ENCODE data around the gene TCF15.

DNA sequence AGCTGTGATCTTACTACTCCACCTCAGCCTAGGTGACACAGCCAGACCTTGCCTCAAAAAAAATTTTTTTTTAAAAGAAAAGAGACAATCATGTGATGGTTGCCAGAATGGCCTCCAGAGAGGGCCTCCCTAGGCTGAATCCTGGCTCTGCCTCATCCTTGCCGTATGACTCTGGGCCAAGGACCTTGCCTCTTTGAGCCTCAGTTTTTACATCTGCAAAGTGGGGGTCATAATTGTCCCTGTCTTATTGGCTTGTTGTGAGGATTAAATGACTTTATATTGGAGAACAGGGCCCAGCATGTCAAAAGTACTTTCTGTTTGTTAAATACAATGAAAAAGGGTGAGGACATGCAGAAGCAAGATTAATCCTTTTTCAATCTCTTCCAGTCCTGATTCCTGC is 28.5 kb upstream of the TCF15 start:
- TF ChIP-seq EP300 (IDR thresholded peaks at IDR 0.05; ENCODE audit: borderline replicate concordance in 1 of 2, low read depth in 2 of 2, low read length in 2 of 2) = no peak
- TF ChIP-seq GABPA (IDR thresholded peaks at IDR 0.05; ENCODE audit: borderline replicate concordance, insufficient read depth, low read length) = no peak
- no peak for TF ChIP-seq HDAC6 (IDR thresholded peaks at IDR 0.05; ENCODE audit: low read depth, low read length)

Measured in H1 (cell line).